ENCODE results near the gene RPS3A.
"Not testable (repeated sequence)": the region's sequence is repeated elsewhere in the genome, so short reads cannot be mapped to it uniquely, and the experiment has no call there.

The RPS3A gene

GRCh38 chr4:151099229-151099975, at the start of gene RPS3A:
Gene RPS3A, plus strand, starts transcription at chr4:151099628. Its CDS starts 25 bp downstream, at chr4:151099653.
- DNase-seq = peak; percentile 97

- DNase-seq = no peak
Observed at GRCh38 chr4:151052785-151053184, 46.6 kb upstream of the RPS3A start.

GRCh38 chr4:151055539-151055938, 43.9 kb upstream of the RPS3A start:
- DNase-seq = no peak

GRCh38 chr4:151063143-151063542, 36.3 kb upstream of the RPS3A start:
- DNase-seq = not testable (repeated sequence)

GRCh38 chr4:151067316-151067970, 32.0 kb upstream of the RPS3A start:
- no peak for DNase-seq

GRCh38 chr4:151074416-151074916, 25.0 kb upstream of the RPS3A start:
- no peak for DNase-seq

- not testable (repeated sequence) for DNase-seq
Observed at GRCh38 chr4:151077978-151078377, 21.4 kb upstream of the RPS3A start.

GRCh38 chr4:151087467-151087866, 12.0 kb upstream of the RPS3A start:
- DNase-seq = no peak

GRCh38 chr4:151091047-151091446, 8.4 kb upstream of the RPS3A start:
- no peak for DNase-seq

- no peak for DNase-seq
Observed at GRCh38 chr4:151092488-151092887, 6.9 kb upstream of the RPS3A start.

- no peak for DNase-seq
Observed at GRCh38 chr4:151093203-151093602, 6.2 kb upstream of the RPS3A start.

- no peak for DNase-seq
Observed at GRCh38 chr4:151094290-151094751, 5.1 kb upstream of the RPS3A start.

- no peak for DNase-seq
Observed at GRCh38 chr4:151095142-151095541, 4.3 kb upstream of the RPS3A start.

GRCh38 chr4:151097759-151098158, 1.7 kb upstream of the RPS3A start:
- DNase-seq = no peak

GRCh38 chr4:151098979-151099228, 524 bp upstream of the RPS3A start:
- no peak for DNase-seq

- no peak for DNase-seq
Observed at GRCh38 chr4:151099976-151100417, 569 bp downstream of the RPS3A start.

- no peak for DNase-seq
Observed at GRCh38 chr4:151100531-151100930, 1.1 kb downstream of the RPS3A start.

- no peak for DNase-seq
Observed at GRCh38 chr4:151103758-151104157, 4.3 kb downstream of the RPS3A start.

- DNase-seq = no peak
Observed at GRCh38 chr4:151104621-151105020, 5.2 kb downstream of the RPS3A start.

GRCh38 chr4:151105454-151106032, 6.1 kb downstream of the RPS3A start:
- DNase-seq = no peak

GRCh38 chr4:151107063-151107462, 7.6 kb downstream of the RPS3A start:
- no peak for DNase-seq

GRCh38 chr4:151110236-151110635, 10.8 kb downstream of the RPS3A start:
- DNase-seq = no peak

- DNase-seq = no peak
Observed at GRCh38 chr4:151114338-151114737, 14.9 kb downstream of the RPS3A start.

GRCh38 chr4:151114986-151115385, 15.6 kb downstream of the RPS3A start:
- no peak for DNase-seq

All from CD4-positive, alpha-beta T cell treated with Interleukin-17A for 4 hours (primary cell).